NB4 (cell line): Measurements from ENCODE around the gene TNFRSF1B.

ENCODE experiments used
- CTCF ChIP-seq: IDR thresholded peaks from one replicate; pipeline ENCODE4 v1.5.1; 2012; ENCODE audit warnings: low read depth, low read length
- MAX ChIP-seq: IDR thresholded peaks from 2 replicates; pipeline ENCODE4 v1.6.1; 2011; ENCODE audit warnings: low read depth, low read length
- MYC ChIP-seq: IDR thresholded peaks from 2 replicates; pipeline ENCODE4 v1.6.1; 2011; ENCODE audit warnings: low read depth, low read length
- POLR2A ChIP-seq: IDR thresholded peaks from 2 replicates; pipeline ENCODE4 v1.6.1; 2011; ENCODE audit warnings: mild to moderate bottlenecking; ENCODE audit not compliant: insufficient read length; ENCODE audit errors: extremely low read depth

- TF ChIP-seq CTCF (no peak), POLR2A (no peak), MAX (no peak), MYC (no peak)
Measured at GRCh38 chr1:12149791-12150175, 17.0 kb upstream of the TNFRSF1B start.
